Smooth muscle cell of the brain vasculature (primary cell): ENCODE measurements around the gene TUBGCP6.

Source experiments
- DNase-seq: peaks from one replicate; pipeline ENCODE4 v3.0.0-alpha.2; 2012; ENCODE audit warnings: low read depth, low spot score

TUBGCP6 gene

DNA sequence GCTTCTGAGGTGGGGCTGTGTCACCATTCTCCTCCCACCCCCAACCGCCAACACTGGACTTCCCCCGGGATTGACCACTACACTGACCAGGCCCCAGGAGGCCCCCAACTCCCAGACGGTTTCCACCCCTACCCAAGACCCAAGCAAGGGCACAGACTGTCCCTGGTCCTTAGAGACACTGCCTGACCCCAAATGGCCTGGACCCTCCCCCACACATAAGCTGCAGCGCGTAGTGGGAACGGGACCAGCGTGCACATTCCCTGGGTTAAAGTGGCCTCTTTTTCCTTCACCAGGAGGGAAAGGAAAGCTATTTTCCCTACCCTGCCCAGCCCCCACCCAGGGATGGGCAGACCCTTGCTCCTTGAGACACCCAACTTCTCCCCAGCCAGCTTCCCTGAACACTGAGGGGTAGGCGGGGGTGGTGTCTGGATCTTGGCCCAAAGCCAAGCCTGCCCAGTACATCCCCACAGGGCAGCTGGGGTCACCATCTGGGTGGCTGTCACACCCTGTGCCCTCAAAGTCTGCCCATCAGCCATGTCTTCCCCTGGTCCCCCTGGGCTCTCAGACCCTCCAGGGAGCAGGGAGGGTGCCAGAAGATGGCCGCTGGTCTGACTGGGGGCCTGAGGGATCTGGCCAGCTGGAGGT, 18.3 kb upstream of the TUBGCP6 start:
- no peak for DNase-seq

- DNase-seq = no peak
Measured at GRCh38 chr22:50262460-50262911, 17.7 kb upstream of the TUBGCP6 start.

DNA sequence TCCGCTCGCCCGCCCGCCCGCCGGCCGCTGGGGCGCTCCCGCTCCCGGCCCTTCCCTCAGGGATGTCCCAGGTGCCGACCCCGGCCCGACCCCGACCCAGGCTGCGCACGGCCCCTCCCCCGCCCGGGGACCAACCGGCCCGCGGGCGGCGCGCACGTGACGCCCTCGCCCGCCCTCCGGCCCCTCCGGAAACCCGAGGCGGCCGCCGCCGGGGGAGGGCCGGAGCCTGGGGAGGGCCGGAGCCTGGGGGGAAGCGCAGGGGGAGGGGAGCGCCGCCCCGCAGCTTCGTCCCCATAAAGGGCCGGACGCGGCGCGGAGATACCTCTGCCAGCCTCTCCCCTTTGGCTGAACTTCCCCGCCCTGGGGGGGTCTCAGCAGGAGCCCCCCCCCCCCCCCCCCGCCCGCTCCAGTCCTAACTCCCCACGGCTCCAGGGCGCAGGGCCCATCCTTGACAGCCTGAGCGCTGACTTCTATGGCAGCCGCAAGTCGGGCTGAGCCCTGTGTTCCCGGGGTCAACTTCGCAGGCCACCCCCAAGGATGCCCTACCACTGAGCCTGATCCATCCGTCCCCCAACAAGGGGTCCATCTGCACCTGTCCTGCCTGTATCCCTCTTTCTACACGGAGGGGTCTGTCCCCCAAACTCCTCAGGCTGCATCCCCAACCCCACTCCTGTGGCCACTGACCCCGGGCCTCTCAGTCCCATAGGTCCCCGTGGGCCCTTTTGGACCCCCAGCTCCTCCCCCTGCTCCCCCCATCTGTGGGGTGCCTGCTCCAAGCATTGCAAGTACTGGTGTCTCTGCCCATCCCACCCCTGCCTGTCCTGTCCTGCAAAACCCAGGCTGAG, 17.0 kb upstream of the TUBGCP6 start, which contains the start of gene MAPK12:
MAPK12 (minus strand) TSS at position 69 of the 845 bp plus-strand sequence. CDS start 174 bp downstream, outside the sequence.
- DNase-seq = no peak

GRCh38 chr22:50260801-50261614, 16.2 kb upstream of the TUBGCP6 start:
- DNase-seq = no peak

- DNase-seq = no peak
Measured at GRCh38 chr22:50260434-50260800, 15.6 kb upstream of the TUBGCP6 start.

- DNase-seq = no peak
Measured at GRCh38 chr22:50259302-50259701, 14.5 kb upstream of the TUBGCP6 start.

- DNase-seq = no peak
Measured at GRCh38 chr22:50258361-50259292, 13.8 kb upstream of the TUBGCP6 start.

DNA sequence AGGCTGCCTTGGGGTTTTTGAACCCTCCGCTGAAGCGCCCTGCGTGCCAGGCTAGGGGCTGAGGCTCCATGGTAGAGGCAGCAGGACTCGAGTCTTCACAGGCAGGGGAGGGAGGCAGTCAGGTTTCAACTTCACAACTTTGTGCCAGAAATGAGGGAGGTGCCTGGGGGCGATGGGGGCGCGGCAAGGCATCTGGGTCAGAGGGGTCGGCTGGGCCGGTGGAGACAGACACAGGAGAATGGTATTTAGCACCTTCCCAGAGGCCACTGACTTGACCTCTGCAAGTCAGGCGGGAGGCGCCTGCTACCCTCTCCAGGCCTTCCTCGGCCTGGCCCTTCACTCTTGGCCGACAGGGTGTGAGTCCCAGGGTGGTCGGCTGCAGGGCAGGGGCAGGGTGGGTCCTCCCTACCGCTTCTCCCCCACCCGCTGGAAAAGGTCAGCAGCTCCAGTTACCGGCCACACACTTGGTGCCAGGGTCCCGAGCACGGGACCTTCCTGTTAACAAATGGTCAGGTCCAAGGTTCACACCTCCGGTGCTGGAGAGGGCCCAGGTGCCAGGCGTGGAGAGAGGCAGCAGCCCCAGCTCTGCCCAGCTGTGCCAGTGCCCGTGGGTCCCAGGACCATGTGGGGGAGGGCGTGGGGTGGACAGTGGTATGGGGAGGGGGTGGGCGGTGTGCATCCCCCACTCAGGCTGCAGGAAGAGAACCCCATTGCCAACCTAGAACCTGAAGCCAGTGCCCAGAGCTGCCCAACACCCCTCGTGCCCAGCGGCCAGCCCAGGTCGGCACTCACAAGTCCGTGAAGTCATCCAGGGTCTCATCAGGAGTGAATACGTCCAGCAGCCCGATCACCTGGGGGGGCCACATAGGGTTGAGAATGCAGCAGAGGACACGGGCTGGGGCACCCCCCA, 12.9 kb upstream of the TUBGCP6 start:
- no peak for DNase-seq

- no peak for DNase-seq
Measured at GRCh38 chr22:50257041-50257440, 12.2 kb upstream of the TUBGCP6 start.

GRCh38 chr22:50256258-50256862, 11.5 kb upstream of the TUBGCP6 start:
- DNase-seq = no peak

- DNase-seq = no peak
Measured at GRCh38 chr22:50255607-50256006, 10.8 kb upstream of the TUBGCP6 start.

- no peak for DNase-seq
Measured at GRCh38 chr22:50255099-50255498, 10.3 kb upstream of the TUBGCP6 start.

DNA sequence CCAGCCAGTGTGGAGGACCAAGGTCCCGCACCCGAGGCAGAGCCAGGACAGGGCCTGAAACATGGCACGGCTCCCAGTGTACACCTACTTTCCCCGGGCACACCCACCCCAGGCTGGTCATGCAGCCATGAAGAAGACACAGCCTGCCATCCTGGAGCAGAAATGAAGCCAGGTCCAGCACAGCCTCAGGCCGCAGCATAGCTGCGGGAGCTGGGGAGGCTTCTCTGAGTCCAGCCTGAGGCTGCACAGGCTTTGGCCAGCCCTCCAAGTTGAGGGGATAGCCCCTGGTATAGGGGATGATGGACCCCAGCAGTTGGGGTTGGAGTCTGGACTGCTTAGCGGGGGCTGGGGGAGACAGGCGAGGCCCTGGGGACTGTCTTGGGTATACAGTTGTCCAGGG, 9.1 kb upstream of the TUBGCP6 start:
- no peak for DNase-seq

GRCh38 chr22:50253046-50253915, 8.5 kb upstream of the TUBGCP6 start:
- DNase-seq = no peak

DNA sequence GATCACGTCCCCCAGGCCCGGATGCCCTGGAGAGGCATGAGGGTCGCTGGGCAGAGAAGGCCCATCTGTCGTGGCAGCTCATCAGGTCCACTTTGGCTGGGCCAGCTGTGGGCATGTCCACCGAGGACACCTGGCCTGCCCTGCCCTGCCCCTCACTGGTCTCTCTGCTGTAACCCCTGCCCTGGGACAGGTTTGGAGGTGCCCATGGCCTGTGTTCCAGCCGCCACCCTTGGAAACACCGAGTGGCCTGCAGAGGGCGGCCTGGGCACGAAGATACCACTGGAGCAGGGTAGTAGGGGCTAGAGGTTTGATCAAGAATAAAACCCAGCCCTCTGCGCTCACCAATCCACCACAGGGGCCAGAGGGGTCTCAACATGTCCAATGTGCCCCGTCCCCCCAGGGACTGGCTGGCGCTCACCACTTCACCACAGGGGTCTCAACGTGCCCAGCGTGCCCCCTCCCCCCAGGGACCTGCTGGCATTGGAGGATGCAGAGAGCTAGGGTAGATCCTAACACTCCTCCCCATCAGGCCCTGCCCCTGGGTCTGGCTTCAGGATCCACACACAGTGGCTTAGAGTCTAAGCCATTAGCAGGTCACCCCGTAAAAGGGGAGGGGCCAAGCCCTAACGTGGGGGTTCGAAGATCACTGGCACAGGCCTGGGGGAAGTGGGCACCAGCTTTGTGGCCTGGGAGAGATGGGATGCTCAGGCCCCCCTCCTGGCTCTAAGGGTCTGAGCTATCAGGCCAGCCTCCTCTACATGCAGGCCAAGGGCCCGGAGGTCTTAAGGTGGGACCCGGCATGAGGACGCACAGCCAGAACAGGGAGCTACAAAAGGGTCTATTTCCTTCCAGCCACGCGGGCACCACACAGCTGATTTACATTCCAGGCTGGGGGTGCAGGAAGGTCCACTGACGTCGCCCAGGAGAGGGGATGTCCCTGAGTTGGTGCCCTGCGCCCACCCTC, 7.5 kb upstream of the TUBGCP6 start:
- DNase-seq = no peak

DNA sequence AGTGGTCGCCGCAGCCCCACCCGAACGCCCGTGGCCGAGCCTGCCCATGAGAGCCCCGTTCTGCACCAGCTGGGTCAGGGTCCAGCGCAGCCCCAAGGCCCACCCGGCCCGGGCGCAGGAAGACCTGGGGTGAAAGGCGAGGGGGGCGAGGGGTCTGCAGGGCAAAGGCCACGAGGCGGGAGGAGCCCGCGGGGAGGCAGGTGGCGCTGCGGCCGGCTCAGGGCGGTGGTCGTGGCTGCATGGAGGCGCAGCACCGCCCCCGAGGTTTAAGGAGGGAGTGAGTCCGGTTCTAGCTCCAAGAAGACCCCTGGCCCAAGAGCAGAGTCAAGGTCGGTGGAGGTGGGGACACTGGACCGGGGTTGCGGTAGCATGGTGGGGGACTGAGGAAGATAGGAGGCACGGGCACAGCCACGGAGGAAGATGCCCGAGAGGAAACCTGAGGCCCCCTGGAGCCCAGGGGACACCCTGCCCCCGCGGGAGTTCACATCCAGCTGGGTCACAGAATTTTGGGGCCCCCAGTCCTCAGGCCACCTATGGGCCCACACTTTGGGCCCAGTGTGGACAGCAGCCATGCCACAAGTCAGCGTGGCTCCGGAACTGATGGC, 6.8 kb upstream of the TUBGCP6 start:
- DNase-seq = no peak
